Breast epithelium (tissue), 3 donors: ENCODE measurements around the gene CYP46A1.

Source experiments
- CTCF ChIP-seq, 3 donors: fragments of 450-650 bp; IDR thresholded peaks; one replicate each; pipeline ENCODE4 v1.5.1; 2016 to 2017; ENCODE audit warnings: antibody characterized with exemption in 3 of 3, mild to moderate bottlenecking in 3 of 3, moderate library complexity in 3 of 3
- POLR2A ChIP-seq: fragments of 450-650 bp; IDR thresholded peaks from one replicate; pipeline ENCODE4 v1.6.1; 2016; ENCODE audit warnings: antibody characterized with exemption, mild to moderate bottlenecking, moderate library complexity
- POLR2AphosphoS5 ChIP-seq, 3 donors: sonication (generic); formaldehyde crosslinking; IDR thresholded peaks; one replicate each; pipeline ENCODE4 v1.6.1; 2017; ENCODE audit warnings: antibody characterized with exemption in 3 of 3

GRCh38 chr14:99636487-99636886 lies 47.6 kb upstream of the CYP46A1 start:
- TF ChIP-seq CTCF (IDR thresholded peaks at IDR 0.05) (no peak), POLR2A (no peak), POLR2AphosphoS5 (IDR thresholded peaks at IDR 0.05) (no peak)
